Keratinocyte (primary cell): ENCODE data around the gene ZNF627. TPM values are rescaled to one million over a fixed set of nuclear protein-coding genes. Genes with fewer than 3 reads are reported as not detected.

ENCODE experiments used
- DNase-seq: peaks from one replicate; pipeline ENCODE4 v3.0.0-alpha.2; 2011; ENCODE audit warnings: low read depth, missing footprints, low spot score
- FAIRE-seq: peaks from 2 replicates; lab custom pipeline; 2011; peaks lifted over from hg19 to GRCh38; lab: Jason Lieb, UNC
- H2AFZ ChIP-seq: 2 replicates; pipeline ENCODE4 v1.6.0; 2012; ENCODE audit warnings: low read length, control low read depth, inconsistent platforms; ENCODE audit not compliant: control insufficient read depth
- H3K27ac ChIP-seq: 2 replicates; pipeline ENCODE4 v1.5.1; 2011; ENCODE audit warnings: low read length; ENCODE audit not compliant: control insufficient read depth, insufficient read depth
- H3K27me3 ChIP-seq: 3 replicates; pipeline ENCODE4 v1.6.0; 2011; ENCODE audit warnings: low read length; ENCODE audit not compliant: control insufficient read depth, insufficient read depth; ENCODE audit errors: extremely low read depth
- H3K36me3 ChIP-seq, 2 experiments: 2 replicates in 1 of 2; 3 replicates in 1 of 2; pipeline ENCODE4 v1.5.1; 2011; ENCODE audit warnings: low read length in 2 of 2, mild to moderate bottlenecking in 1 of 2; ENCODE audit not compliant: control insufficient read depth in 2 of 2, insufficient read depth in 2 of 2; ENCODE audit errors: extremely low read depth in 1 of 2
- H3K4me1 ChIP-seq: 3 replicates; pipeline ENCODE4 v1.5.1; 2011; ENCODE audit warnings: low read length; ENCODE audit not compliant: control insufficient read depth, insufficient read depth; ENCODE audit errors: extremely low read depth
- H3K4me2 ChIP-seq: 3 replicates; pipeline ENCODE4 v1.6.0; 2011; ENCODE audit warnings: low read depth, low read length; ENCODE audit not compliant: control insufficient read depth, insufficient read depth; ENCODE audit errors: extremely low read depth
- H3K4me3 ChIP-seq, 3 experiments: fragments of 200-600 bp in 1 of 3; sonication (generic) in 1 of 3; 2 replicates in 2 of 3; 3 replicates in 1 of 3; pipeline ENCODE4 v1.5.1; 2011 to 2016; ENCODE audit warnings: low read length in 3 of 3, mild to moderate bottlenecking in 3 of 3, control low read depth in 2 of 3, inconsistent platforms in 1 of 3, low read depth in 1 of 3, mixed read lengths in 1 of 3, mixed run types in 1 of 3, moderate library complexity in 1 of 3; ENCODE audit not compliant: control insufficient read depth in 2 of 3, insufficient read depth in 2 of 3; ENCODE audit errors: extremely low read depth in 1 of 3
- H3K79me2 ChIP-seq: 2 replicates; pipeline ENCODE4 v1.6.0; 2012; ENCODE audit warnings: low read length; ENCODE audit not compliant: control insufficient read depth, insufficient read depth
- H3K9ac ChIP-seq: 3 replicates; pipeline ENCODE4 v1.6.0; 2011; ENCODE audit warnings: low read length; ENCODE audit not compliant: control insufficient read depth, insufficient read depth; ENCODE audit errors: extremely low read depth
- H3K9me1 ChIP-seq: 3 replicates; pipeline ENCODE4 v1.6.0; 2011; ENCODE audit warnings: low read length; ENCODE audit not compliant: control insufficient read depth, insufficient read depth; ENCODE audit errors: extremely low read depth
- H3K9me3 ChIP-seq: 2 replicates; pipeline ENCODE4 v1.5.1; 2012; ENCODE audit warnings: low read depth, low read length; ENCODE audit not compliant: control insufficient read depth
- H4K20me1 ChIP-seq: 3 replicates; pipeline ENCODE4 v1.6.0; 2011; ENCODE audit warnings: low read length; ENCODE audit not compliant: control insufficient read depth, insufficient read depth; ENCODE audit errors: extremely low read depth
- EZH2 ChIP-seq: IDR thresholded peaks from one replicate; pipeline ENCODE4 v1.6.1; 2012; ENCODE audit warnings: inconsistent platforms, mild to moderate bottlenecking, low read length, moderate library complexity
- dilution Hi-C: fragments of 300-500 bp; cut with MboI; formaldehyde crosslinking; loops from one replicate; pipeline ENCODE4 v1.7.0; 2020; ENCODE audit warnings: low sequenced_read_pairs; ENCODE audit not compliant: extremely low pct_ligation_motif_present
- polyA plus RNA-seq, 5 experiments: library from polyadenylated mRNA; depleted of rRNA in 3 of 5; stranded (reverse) in 3 of 5; stranded (forward) in 1 of 5; unstranded in 1 of 5; fragments of >200 nt; gene quantifications; 1 replicate in 1 of 5; 2 replicates in 3 of 5; 3 replicates in 1 of 5; pipeline versions ENCODE4 v1.2.1 to v1.2.3, GENCODE V29; 2011 to 2012; ENCODE audit warnings: missing spikeins in 2 of 5, low read depth in 1 of 5, low replicate concordance in 1 of 5
- TF ChIP-seq, protein P1 (sequence below), 3 experiments: IDR thresholded peaks in 1 of 3; conservative IDR thresholded peaks in 1 of 3; optimal IDR thresholded peaks in 1 of 3; 2 replicates in 2 of 3; 3 replicates in 1 of 3; pipeline versions ENCODE3 to v1.5.1; 2011; ENCODE audit warnings: low read length in 3 of 3, mild to moderate bottlenecking in 3 of 3, moderate library complexity in 2 of 3, control low read depth in 1 of 3, inconsistent platforms in 1 of 3; ENCODE audit not compliant: insufficient read depth in 2 of 3; ENCODE audit errors: extremely low read depth in 1 of 3

ZNF627 gene
- polyA plus RNA-seq, 1 donor (not counting 4 experiments of a cell fraction or from before 2014, with no cell fraction given): 8.5 TPM

GRCh38 chr19:11642902-11643301 is 45.6 kb downstream of the ZNF627 start:
- Histone ChIP-seq H3K9ac (no peak overlapping the region), H3K36me3 (no peaks in the 10 kb centered on the region), H3K4me3 (no peak overlapping the region), H3K27me3 (no peaks in the 10 kb centered on the region), H3K27ac (no peak overlapping the region), H3K4me2 (no peak overlapping the region), H3K9me1 (no peaks in the 10 kb centered on the region), H4K20me1 (no peaks in the 10 kb centered on the region), H3K4me1 (no peaks in the 10 kb centered on the region), H2AFZ (no peak overlapping the region), H3K79me2 (no peaks in the 10 kb centered on the region), H3K9me3 (no peaks in the 10 kb centered on the region)
- FAIRE-seq (no peak), DNase-seq (no peak)
- dilution Hi-C loops: no loop called here
- TF ChIP-seq, protein P1, sequence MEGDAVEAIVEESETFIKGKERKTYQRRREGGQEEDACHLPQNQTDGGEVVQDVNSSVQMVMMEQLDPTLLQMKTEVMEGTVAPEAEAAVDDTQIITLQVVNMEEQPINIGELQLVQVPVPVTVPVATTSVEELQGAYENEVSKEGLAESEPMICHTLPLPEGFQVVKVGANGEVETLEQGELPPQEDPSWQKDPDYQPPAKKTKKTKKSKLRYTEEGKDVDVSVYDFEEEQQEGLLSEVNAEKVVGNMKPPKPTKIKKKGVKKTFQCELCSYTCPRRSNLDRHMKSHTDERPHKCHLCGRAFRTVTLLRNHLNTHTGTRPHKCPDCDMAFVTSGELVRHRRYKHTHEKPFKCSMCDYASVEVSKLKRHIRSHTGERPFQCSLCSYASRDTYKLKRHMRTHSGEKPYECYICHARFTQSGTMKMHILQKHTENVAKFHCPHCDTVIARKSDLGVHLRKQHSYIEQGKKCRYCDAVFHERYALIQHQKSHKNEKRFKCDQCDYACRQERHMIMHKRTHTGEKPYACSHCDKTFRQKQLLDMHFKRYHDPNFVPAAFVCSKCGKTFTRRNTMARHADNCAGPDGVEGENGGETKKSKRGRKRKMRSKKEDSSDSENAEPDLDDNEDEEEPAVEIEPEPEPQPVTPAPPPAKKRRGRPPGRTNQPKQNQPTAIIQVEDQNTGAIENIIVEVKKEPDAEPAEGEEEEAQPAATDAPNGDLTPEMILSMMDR (optimal IDR thresholded peaks at IDR 0.05 in 1 of 3, IDR thresholded peaks at IDR 0.05 in 1 of 3, conservative IDR thresholded peaks at IDR 0.05 in 1 of 3; ENCODE audit: extremely low read depth in 1 of 3, insufficient read depth in 2 of 3, low read length in 3 of 3): no peak
- no peak for TF ChIP-seq EZH2

DNA sequence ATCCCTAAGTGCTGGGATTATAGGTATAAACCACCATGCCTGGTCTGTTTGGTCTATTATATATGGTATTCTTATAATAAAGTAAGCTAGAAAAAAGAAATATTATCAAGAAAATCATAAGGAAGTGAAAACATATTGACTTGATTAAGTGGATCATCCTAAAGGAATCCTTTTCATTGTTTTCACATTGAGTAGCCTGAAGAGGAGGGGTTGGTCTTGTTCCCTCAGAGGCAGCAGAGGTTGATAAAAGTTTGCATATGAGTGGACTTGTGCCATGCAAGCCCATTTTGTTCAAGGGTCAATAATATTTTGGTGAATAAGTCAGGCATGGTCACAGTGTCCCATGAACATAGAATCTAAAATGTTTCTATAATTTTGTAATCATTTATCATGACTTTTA is 52.7 kb downstream of the ZNF627 start:
- Histone ChIP-seq H3K27me3 (no peaks in the 10 kb centered on the region), H3K9me3 (peaks cover 10% of the 10 kb centered on the region), H3K9me1 (no peaks in the 10 kb centered on the region), H3K4me3 (no peak overlapping the region), H3K79me2 (no peaks in the 10 kb centered on the region), H3K27ac (no peak overlapping the region), H4K20me1 (no peaks in the 10 kb centered on the region), H3K4me2 (no peak overlapping the region), H3K9ac (no peak overlapping the region), H3K36me3 (peaks cover 2 to 8% of the 10 kb centered on the region in 2 experiments), H3K4me1 (no peaks in the 10 kb centered on the region), H2AFZ (no peak overlapping the region)
- TF ChIP-seq, protein P1 (optimal IDR thresholded peaks at IDR 0.05 in 1 of 3, IDR thresholded peaks at IDR 0.05 in 1 of 3, conservative IDR thresholded peaks at IDR 0.05 in 1 of 3; ENCODE audit: extremely low read depth in 1 of 3, insufficient read depth in 2 of 3, low read length in 3 of 3): no peak
- no peak for TF ChIP-seq EZH2
- dilution Hi-C loops: no loop called here
- FAIRE-seq (no peak), DNase-seq (no peak)
